Right hindlimb (tissue), 1 donor: ENCODE data around the gene LRRC8D.

Experiments used
- DNase-seq: peaks from one replicate; pipeline ENCODE4 v3.0.0-alpha.2; 2018

LRRC8D gene

DNA sequence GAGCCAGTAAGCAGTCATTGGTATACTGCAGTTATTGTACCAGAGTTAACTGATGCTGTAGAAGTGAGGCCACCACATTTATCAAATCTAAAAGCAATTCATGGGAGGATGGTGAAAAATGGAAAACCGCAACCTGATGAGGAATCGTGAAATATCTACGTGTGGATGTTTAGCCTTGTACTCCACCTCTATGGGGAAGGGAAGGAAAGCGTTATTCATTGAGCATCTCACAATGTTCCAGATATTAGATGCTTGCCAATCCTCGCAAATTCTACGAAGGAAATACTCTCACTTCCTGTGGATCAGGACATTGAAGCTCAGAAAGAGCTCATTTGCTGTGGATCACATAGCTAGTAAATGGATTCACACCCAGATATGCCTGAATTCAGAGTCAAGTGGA lies 77.3 kb downstream of the LRRC8D start:
- no peak for DNase-seq

DNA sequence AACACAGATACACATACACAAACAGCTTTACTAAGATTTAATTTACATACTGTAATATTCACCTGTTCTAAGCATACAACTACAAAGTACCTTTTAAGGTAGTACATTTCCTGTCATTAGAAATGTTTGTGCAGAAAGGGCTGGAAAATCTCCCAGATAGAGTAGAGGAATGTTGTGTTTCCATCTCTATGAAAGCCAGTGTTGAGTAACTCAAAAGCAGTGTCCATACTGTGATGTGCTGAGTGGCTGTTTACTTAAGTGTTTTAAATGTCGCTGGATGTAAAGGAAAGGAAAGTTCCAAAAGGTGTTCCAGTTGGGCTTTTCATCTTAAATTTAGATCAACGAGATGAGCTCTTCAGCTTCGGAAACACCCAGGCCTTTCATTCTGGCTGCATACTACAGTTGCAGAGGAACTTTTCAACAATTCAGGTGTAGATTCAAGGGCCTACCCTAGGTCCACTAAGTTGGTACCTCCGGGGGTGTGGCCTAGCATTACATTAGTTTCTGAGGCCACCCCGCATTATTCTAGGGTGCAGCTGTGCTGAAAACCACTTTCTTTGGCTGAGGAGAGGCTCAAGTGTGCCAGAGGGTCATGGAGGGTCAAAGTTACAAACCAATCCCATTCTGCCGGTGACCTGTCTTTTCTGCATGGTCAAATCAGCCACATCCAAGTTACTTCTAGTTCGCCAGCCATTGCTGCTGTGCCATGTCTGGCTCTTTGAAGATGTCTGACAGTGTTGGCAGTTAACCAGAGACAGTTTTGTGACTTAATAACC lies 78.1 kb downstream of the LRRC8D start:
- DNase-seq = no peak

DNA sequence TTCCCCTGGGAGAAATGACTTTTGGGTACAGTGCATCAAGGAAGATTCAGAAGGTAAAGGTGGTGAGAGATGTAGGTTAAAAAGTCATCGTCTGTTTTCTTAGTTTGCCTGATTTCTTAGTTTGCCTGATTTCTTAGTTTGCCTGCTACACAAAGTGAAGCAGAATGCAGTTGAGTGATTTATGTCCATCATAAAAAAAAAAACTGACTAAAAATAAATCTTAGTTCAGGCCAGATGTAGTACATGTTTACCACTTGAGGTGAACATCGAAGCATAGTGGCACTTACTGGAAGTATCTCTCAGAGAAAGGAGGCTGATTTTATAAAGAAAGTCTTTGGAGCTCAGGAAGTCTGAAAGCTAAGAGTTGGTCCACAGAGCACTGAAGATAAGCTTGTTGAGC lies 79.5 kb downstream of the LRRC8D start:
- DNase-seq = no peak

DNA sequence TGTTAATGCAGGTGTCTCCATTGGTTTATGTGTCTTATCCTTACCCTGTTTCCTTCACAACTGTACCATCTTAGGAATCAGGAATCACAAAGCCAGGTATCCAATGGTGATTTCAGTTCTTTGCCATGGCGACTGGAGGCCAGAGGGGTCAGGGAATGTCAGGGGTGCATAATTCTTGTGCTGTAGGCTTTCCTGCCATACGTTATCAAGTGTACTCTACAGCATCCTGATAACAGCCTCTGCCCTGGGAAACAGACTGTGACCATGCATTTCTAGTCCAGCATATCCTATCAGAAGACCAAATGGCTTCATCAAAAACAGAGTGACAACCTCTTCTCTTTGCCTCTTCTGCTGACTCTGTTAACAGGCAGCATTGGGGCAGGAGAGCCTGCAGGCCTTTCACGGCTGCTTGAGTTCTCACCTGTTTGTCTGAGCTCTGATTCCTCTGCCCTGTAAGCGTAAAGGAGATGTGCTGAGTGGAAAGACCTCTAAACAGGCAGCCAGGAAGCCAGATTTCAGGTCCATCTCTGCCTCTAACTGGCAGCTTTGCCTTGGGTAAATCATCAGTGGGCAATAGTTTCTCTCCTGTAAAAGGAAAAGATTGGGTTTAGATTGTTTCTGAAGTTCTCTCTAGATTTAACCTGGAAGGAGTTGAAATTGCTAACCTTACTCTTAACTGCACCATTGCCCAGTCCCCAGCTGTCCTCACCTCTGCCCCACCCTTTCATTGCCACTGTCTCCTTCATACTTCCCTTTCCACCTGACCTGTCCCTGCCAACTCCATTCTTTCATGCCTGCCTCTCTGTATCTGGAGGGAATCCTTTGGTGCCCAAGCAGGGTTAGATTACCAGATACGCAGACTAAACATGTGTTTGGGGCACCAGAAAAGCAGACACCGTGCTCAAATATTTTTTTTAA lies 80.2 kb downstream of the LRRC8D start:
- DNase-seq = no peak

DNA sequence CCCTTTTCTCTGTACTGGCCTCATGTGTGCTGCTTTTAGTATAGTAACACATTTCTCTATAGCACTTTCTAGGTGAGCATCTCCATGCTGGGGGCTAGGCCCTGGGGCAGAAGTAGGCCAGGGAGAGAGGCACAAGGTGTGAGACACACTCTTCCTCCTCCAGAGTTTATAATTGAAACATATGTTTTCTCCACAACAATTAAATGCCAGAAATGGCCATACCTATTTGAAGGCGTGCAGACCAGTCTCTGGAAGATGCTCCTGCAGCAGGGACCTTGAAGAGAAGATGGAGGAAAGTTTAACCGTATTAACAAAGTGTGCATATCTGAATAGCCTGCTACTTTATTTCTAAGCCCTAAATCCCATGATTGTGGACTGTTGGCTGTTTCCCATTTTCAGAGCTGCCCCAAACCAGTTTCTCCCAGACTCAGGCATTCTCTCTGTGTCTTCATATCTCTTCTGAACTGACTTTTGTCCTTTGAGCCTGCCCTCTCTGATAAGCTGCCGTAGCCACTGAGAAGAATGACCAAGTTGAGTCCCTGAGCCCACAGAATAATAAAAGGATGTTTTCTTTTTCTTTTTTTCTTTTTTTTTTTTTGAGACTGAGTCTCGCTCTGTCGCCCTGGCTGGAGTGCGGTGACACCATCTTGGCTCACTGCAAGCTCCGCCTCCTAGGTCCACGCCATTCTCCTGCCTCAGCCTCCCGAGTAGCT lies 81.3 kb downstream of the LRRC8D start:
- DNase-seq = no peak

DNA sequence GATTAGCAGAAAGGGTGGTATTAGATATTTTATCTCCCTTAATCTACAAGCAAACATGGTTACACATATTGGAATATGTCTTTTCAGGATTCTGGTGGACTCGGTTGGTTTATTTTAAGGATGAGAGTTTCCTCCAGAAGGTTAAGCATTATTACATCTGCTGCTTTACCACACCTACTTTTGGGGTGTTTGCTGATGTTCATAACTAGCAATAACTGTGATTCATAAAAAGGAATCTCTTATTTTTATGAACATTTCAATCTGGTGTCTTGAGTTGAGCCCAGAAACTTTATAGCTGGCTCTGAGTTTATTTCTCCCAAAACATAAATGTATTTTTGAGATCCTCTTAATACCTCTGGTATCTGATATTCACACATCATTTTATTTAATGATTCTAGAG lies 82.7 kb downstream of the LRRC8D start:
- no peak for DNase-seq

DNA sequence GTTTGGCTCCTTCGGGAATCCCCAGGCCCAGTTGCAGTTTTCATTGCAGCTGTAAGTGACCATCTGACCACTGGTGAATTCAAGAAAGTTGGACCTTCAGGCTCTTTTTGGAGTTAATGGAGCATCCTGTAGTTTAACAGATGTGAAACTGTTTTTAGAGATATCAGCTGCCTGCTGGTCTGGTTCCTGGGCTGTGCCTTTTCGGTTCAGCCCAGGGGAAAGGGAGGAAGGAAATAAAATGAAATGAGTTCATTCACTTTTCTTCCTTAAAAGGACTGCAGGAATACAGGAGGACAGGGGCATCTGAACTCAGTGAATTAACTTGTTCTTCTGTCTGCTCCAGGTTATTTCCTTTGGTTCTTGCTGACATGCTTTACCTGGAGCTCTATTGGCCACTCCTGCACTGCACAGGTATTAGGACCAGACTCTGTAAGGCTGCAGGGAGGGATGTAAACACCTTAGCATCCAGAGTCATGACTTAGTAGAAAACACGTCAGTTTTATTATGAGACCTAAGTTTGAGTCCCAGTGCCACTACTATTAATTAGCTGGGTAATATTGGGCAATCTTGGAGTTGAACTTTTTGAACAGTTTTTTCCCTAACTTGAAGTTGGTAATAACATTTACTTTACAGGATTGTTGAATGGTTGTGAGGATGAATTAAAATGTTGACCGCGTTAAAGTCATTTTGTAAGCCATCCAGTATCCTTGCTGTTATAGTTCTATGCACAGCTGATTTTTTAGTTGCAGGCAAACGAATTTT lies 83.6 kb downstream of the LRRC8D start:
- DNase-seq = no peak

DNA sequence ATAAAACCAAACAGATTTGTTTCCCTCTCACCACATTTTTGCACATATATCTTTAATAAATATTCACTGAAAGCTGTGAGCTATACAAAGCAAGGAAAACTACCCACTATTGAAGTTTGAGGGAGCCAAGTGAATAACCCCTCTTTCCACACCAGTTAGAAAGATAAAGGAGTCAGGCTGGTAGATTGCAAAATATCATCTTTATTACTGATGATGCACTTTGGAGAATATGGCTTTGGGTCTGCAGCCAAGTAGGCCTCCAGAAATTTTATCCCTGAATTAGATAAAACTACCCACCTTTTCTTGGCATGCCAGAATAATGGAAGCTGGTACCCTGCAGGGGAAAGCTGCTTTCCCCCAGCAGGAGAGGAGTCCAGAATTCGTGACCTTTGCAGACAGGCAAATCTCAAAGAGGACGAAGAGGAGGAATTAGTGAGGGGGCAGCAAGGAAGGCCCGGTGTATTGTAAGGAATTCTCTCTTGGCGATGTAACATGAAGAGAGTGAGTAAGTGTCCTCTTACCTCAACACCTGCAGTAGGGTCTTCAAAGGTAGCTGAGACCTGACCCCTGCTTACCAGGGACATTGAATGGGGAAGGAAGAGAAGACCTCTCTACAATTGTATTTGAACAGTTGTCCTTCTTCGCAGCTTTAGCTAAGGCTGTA lies 84.7 kb downstream of the LRRC8D start:
- DNase-seq = no peak

DNA sequence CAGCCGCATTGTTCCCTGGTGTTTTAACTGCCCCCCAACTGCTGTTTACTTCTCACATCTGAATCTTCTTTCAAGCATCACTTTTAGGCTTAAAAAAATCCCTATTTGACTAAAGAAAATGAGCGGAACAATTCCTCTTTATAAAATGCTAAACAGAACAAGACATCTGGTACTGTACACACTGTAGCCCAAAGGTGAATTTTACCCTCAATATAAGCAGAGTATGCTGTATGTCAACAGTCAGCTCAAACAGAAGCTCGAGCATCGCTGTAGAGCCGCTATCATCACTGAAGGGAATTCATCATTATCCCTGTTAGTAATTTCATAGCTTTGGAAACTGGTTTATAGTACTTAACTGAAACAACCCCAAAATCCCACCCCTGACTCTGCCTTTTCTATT lies 85.3 kb downstream of the LRRC8D start:
- DNase-seq = no peak

DNA sequence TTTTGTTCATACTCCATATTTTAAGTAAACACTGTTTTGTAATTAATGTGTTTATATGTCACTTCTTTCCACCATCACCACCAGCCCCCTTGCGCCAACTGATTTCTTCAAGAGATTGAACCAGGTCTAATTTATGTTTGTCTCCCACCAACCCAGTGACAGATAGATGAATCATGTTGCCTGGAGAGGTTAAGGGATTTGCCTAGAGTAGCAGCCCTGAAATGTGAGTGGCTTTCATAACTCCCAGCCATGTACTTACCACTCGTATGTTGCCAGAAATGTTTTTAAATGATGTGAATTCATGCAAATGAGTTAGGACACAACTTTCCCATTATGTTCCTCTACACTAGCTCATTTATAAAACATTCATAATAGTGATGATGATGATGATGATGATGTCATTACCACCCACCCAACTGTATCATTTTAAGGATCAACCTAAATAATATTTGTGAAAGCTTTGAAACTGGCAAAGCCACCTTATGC lies 86.9 kb downstream of the LRRC8D start:
- DNase-seq = no peak

DNA sequence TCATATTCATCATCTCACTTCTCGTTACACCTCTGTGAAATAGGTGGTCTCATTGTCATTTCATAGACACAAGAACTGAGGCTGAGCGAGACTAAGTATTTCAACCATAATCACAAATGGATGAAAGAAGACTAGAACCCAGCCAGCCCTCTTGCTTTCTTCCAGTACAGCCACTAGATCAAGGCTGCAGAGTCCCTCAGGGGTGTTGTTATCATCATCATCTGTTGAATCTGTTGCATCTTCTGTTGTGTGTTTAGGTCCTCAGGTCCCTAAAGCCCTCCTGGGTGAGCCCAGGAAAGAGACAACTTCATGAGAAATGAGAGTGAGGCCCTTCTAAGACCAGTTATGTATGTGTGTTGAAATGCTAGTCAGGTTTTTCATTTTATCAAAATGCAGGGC lies 87.4 kb downstream of the LRRC8D start:
- no peak for DNase-seq

DNA sequence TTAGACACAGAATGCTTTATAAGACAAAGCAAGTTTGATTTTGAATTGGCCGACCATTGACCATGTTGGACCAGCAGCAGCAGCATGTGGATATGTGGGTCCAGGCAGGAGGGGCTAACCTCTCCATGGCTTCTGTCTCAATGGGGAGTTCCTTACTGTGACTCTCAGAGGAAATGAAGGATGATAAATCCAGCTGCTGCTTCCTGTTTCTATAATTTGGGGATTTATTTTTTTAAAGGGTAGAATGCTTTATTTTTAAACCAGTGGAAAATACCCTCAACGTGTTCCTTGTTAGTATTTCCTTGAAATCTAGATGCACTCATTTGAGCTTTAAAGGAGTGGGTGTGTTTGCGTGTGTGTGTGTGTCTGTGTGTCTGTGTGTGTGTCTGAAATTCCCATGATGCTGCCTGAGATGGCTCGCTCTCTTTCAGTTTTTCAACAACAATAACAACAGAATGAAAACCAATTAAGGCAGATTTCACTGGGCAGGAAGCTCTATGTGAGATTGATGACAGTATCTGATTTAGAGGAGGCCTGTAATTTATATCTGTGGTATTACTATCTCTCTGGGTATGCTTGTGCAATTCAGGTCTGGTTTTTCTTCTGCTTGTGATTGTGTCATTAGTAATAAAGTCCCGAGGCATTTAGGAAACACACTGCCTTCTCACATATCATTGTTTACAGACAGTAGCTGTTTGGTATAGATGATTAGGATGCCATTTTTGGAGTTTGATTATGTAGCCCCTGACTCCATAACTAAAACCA lies 88.0 kb downstream of the LRRC8D start:
- no peak for DNase-seq

DNA sequence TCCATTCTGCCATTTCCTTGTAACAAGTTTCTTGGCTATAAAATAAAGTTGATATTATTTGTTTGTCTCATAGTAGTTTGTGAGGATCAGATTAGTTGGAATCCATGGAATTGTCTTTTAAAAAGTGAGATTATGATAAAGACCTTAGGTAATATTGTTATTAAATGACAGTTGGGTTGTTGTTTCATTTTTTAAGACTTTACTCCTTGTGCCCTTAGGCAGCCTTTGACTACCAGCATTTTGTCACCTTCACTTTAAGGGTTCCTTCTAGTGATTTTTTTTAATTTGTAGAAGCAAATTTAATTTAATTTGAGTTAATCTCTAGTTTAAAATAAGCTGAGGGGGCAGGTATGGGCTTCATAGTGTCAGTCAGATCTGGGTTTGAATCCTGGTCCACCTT lies 89.4 kb downstream of the LRRC8D start:
- DNase-seq = no peak

DNA sequence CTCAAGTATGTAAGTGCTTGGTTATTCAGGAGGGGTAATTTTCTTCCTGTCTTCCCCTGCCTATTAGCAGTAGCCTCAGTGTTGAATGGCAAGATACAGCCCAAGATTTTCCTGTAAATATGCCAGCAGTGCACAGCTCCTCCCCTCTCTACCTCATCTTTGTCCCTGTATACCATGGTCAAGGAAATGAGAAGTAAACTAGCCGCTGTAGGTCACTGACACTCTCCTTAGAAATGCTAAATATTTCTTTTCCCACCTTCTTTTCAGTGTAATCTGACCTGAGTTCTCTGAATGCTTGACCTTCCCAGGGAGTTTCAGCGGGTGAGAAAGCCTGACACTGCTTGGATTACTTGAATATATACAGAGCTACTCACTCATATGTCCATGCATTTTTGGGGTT lies 89.9 kb downstream of the LRRC8D start:
- no peak for DNase-seq

DNA sequence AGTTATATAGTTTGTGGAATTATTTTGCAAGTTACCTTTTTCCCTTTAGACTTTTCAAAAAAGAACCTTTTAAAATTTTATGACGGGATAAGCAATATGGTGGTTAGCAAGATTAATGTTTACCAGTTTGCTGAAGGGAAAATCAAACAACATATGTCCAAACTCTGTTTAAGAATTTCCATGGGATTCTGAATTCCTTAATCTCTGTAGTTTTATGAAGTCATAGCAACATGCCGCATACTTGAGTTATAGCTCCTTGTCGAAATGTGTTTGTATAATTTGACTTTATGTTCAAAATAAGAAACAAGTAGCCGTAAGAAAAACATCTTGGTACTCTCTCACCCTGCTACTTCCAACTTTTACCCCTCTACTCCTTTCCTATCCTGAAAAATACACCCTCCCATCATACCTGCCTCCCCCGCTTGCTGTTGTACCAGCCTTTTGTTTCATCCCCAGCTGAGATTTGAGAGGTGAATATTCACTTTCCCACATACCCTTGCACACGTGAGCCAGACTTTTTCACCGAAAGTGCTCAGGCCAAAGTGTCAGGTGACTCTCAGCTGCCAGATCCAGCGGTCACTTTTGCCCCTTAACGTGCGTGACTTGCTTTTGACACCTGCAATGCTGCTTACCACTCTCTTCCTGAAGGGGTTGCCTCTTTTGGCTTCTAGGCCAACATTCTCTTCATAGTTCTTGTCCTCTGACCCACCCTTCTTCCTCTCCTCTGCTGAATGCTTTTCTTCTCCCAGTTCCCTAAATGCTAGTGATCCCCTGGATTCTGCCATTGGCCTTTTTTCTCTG lies 90.6 kb downstream of the LRRC8D start:
- no peak for DNase-seq

DNA sequence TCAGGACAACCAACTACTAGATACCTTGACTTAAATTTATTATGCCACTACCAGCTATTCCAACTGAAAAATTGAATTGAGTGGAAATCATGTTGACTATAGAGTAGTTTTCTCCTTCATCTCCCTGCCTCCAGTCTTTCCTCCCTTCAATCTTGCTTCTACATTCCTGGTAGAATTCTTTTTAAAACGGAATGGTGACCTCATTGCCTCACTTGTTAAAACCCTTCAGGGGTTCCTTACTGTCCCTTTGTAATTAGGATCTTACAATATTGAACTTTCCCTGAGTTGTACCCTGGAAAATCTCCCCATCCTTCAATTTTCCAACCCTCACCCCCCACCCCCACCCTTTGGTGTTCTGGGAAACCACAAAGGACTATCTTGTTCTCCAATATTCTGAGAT lies 91.2 kb downstream of the LRRC8D start:
- no peak for DNase-seq

DNA sequence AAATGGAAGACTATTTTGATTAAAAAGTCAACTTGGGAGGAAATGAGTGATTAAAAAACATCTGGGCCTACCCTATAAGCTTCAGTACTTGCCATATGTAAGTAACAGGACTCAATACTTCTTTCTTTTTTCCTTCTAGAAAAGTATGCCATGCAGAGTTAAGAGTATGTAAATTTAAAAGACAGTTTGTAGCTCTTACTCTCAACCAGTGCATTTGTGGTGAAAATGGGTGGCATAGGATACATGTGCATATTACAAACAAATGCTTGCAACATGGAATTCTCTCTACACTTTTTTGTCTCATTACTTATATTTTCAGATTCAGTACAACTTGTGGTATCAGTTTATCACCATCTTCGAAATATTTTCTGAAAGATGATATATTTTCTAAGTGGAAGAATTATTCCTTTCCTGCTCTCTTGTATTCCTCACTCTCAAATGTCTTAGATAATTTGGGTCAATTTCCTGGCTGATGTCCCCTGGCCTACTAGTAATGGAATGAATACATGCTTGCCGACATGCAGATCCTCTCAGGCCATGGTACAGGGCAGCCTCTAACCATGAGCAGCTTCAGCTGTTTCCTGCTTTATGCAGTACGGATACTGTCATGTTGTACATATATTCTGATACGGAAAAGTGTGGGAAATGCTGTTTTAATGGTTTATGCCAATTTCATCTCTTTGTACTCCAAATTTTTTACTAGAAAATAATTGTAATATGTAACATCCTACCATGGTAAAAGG lies 92.7 kb downstream of the LRRC8D start:
- DNase-seq = no peak

DNA sequence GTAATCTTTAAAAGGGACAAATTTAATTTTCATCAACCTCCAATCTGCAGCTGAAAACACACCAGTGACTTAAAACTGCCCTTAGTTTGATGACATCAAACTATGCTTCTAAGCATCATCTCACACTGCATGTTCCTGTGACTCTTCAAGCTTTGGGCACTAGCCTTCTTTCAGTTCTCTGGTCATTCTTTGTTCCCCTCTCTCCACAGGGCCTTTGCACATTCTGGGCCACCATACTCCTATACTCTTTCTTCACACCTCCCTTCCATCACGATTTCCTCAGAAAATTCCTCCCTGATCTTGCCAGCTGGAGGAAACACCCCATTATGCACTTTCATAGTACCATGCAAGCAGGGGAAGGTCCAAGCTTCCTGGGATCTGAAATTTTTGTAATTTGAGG lies 96.5 kb downstream of the LRRC8D start:
- DNase-seq = no peak

DNA sequence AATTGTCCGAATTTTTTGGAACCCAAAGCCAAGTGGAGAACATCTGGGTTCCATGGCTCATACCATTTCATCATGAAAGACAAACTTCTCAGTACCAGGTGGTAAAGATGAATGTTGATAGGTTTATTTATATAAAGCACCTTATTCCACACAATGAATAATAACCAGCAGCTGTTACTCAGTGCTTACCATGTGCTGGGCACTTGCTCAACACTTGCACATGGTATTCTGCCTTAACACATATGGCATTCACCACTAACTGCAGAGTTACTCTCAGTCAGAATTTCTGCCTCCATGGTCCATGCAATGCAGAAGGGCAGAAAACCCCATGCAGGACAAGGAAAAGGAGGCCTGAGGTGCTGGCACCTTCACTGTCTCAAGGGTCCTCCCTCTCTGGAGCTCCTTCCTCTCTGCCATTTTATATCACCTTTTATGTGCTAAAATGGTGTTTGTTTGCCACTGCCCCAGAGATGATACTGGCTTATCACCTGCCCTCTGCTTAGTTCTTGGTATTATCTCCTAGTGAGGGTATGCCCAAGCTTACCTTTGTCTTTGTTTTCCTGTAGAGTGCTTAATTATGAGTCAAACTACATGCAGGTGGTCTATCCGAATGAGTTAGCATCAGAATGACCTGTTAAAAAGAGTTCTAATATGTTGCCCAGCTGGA lies 97.4 kb downstream of the LRRC8D start:
- no peak for DNase-seq
